Measurements from ENCODE around the gene CNPY1.
A peak's percentile ranks its signal among the peaks of the same experiment; 100 is the strongest.
"Not testable (repeated sequence)": the region's sequence is repeated elsewhere in the genome, so short reads cannot be mapped to it uniquely, and the experiment has no call there.

Gene CNPY1

GRCh38 chr7:155521007-155521742 lies 25.2 kb downstream of the CNPY1 start:
- H3K9me3 Mint-ChIP-seq = no peaks in the 10 kb centered on the region
- H3K27me3 Mint-ChIP-seq = peaks cover 25% of the 10 kb centered on the region
- H3K27ac Mint-ChIP-seq = no peak overlapping the region
- no peaks in the 10 kb centered on the region for H3K4me1 Mint-ChIP-seq
- H3K36me3 Mint-ChIP-seq (ENCODE audit: low read depth) = no peaks in the 10 kb centered on the region
- H3K4me3 Mint-ChIP-seq = no peak overlapping the region
- ATAC-seq = no peak
- DNase-seq = no peak

GRCh38 chr7:155520114-155520513 lies 26.2 kb downstream of the CNPY1 start:
- no peak overlapping the region for H3K27ac Mint-ChIP-seq
- peaks cover 30% of the 10 kb centered on the region for H3K27me3 Mint-ChIP-seq
- ATAC-seq (no peak), DNase-seq (no peak)
- H3K9me3 Mint-ChIP-seq = no peaks in the 10 kb centered on the region
- H3K4me3 Mint-ChIP-seq = no peak overlapping the region
- no peaks in the 10 kb centered on the region for H3K36me3 Mint-ChIP-seq (ENCODE audit: low read depth)
- no peaks in the 10 kb centered on the region for H3K4me1 Mint-ChIP-seq

- ATAC-seq; DNase-seq; H3K4me1 Mint-ChIP-seq; H3K27ac Mint-ChIP-seq; H3K9me3 Mint-ChIP-seq; H3K36me3 Mint-ChIP-seq (ENCODE audit: low read depth); H3K4me3 Mint-ChIP-seq: not testable (repeated sequence)
- peaks cover 32% of the 10 kb centered on the region for H3K27me3 Mint-ChIP-seq
Measured at GRCh38 chr7:155519358-155519757, 27.0 kb downstream of the CNPY1 start.

GRCh38 chr7:155518633-155519032 lies 27.7 kb downstream of the CNPY1 start:
- Mint-ChIP-seq H3K27ac (no peak overlapping the region), H3K36me3 (ENCODE audit: low read depth) (no peaks in the 10 kb centered on the region), H3K27me3 (peaks cover 35% of the 10 kb centered on the region), H3K4me1 (no peaks in the 10 kb centered on the region), H3K9me3 (no peaks in the 10 kb centered on the region), H3K4me3 (no peak overlapping the region)
- ATAC-seq (no peak), DNase-seq (no peak)

GRCh38 chr7:155517969-155518368 lies 28.4 kb downstream of the CNPY1 start:
- Mint-ChIP-seq H3K27ac (no peak overlapping the region), H3K4me3 (no peak overlapping the region), H3K4me1 (no peaks in the 10 kb centered on the region), H3K9me3 (no peaks in the 10 kb centered on the region), H3K36me3 (ENCODE audit: low read depth) (no peaks in the 10 kb centered on the region), H3K27me3 (peaks cover 35% of the 10 kb centered on the region)
- no peak for ATAC-seq
- DNase-seq = no peak

GRCh38 chr7:155517452-155517851 lies 28.9 kb downstream of the CNPY1 start:
- no peaks in the 10 kb centered on the region for H3K9me3 Mint-ChIP-seq

GRCh38 chr7:155516466-155516865 lies 29.9 kb downstream of the CNPY1 start:
- H3K4me3 Mint-ChIP-seq = no peak overlapping the region
- no peaks in the 10 kb centered on the region for H3K36me3 Mint-ChIP-seq (ENCODE audit: low read depth)
- peaks cover 44% of the 10 kb centered on the region for H3K27me3 Mint-ChIP-seq
- ATAC-seq = no peak
- H3K9me3 Mint-ChIP-seq = no peaks in the 10 kb centered on the region
- DNase-seq = no peak
- no peaks in the 10 kb centered on the region for H3K4me1 Mint-ChIP-seq
- no peak overlapping the region for H3K27ac Mint-ChIP-seq

More at GRCh38 chr7:155517452-155517851, 28.9 kb downstream of the CNPY1 start:
- Mint-ChIP-seq H3K27ac (no peak overlapping the region), H3K36me3 (ENCODE audit: low read depth) (no peaks in the 10 kb centered on the region), H3K4me3 (no peak overlapping the region), H3K4me1 (no peaks in the 10 kb centered on the region), H3K27me3 (peaks cover 38% of the 10 kb centered on the region)
- ATAC-seq (no peak), DNase-seq (no peak)

- H3K27me3 Mint-ChIP-seq = peaks cover 52% of the 10 kb centered on the region
- peaks cover under 1% of the 10 kb centered on the region for H3K4me1 Mint-ChIP-seq
- DNase-seq = no peak
- no peak overlapping the region for H3K4me3 Mint-ChIP-seq
- ATAC-seq = no peak
- no peaks in the 10 kb centered on the region for H3K36me3 Mint-ChIP-seq (ENCODE audit: low read depth)
- H3K27ac Mint-ChIP-seq = no peak overlapping the region
- H3K9me3 Mint-ChIP-seq = no peaks in the 10 kb centered on the region
Measured at GRCh38 chr7:155515318-155515717, 31.0 kb downstream of the CNPY1 start.

- Mint-ChIP-seq H3K27me3 (peaks cover 58% of the 10 kb centered on the region), H3K36me3 (ENCODE audit: low read depth) (no peaks in the 10 kb centered on the region), H3K4me3 (no peak overlapping the region), H3K4me1 (peaks cover 6% of the 10 kb centered on the region), H3K9me3 (no peaks in the 10 kb centered on the region), H3K27ac (no peak overlapping the region)
- ATAC-seq (no peak), DNase-seq (no peak)
Measured at GRCh38 chr7:155514296-155514695, 32.1 kb downstream of the CNPY1 start.

- DNase-seq = no peak
- peaks cover 11% of the 10 kb centered on the region for H3K4me1 Mint-ChIP-seq
- ATAC-seq = no peak
- no peak overlapping the region for H3K27ac Mint-ChIP-seq
- no peaks in the 10 kb centered on the region for H3K9me3 Mint-ChIP-seq
- H3K27me3 Mint-ChIP-seq = peaks cover 64% of the 10 kb centered on the region
- H3K4me3 Mint-ChIP-seq = no peak overlapping the region
- no peaks in the 10 kb centered on the region for H3K36me3 Mint-ChIP-seq (ENCODE audit: low read depth)
Measured at GRCh38 chr7:155513543-155514285, 32.6 kb downstream of the CNPY1 start.

GRCh38 chr7:155512246-155512887 lies 34.0 kb downstream of the CNPY1 start:
- no peak overlapping the region for H3K4me3 Mint-ChIP-seq

GRCh38 chr7:155511702-155511996 lies 34.7 kb downstream of the CNPY1 start:
- Mint-ChIP-seq H3K27ac (no peak overlapping the region), H3K27me3 (peaks cover 76% of the 10 kb centered on the region), H3K4me1 (peaks cover 11% of the 10 kb centered on the region), H3K4me3 (no peak overlapping the region), H3K9me3 (no peaks in the 10 kb centered on the region), H3K36me3 (ENCODE audit: low read depth) (no peaks in the 10 kb centered on the region)
- ATAC-seq = no peak
- no peak for DNase-seq

More at GRCh38 chr7:155512246-155512887, 34.0 kb downstream of the CNPY1 start:
- Mint-ChIP-seq H3K27me3 (peaks cover 72% of the 10 kb centered on the region), H3K4me1 (peaks cover 11% of the 10 kb centered on the region), H3K9me3 (no peaks in the 10 kb centered on the region), H3K36me3 (ENCODE audit: low read depth) (no peaks in the 10 kb centered on the region), H3K27ac (no peak overlapping the region)
- no peak for DNase-seq
- no peak for ATAC-seq

GRCh38 chr7:155510975-155511701 lies 35.2 kb downstream of the CNPY1 start:
- no peak for DNase-seq
- no peak for ATAC-seq
- Mint-ChIP-seq H3K27ac (no peak overlapping the region), H3K9me3 (no peaks in the 10 kb centered on the region), H3K36me3 (ENCODE audit: low read depth) (no peaks in the 10 kb centered on the region), H3K4me1 (peaks cover 11% of the 10 kb centered on the region), H3K27me3 (peaks cover 77% of the 10 kb centered on the region), H3K4me3 (no peak overlapping the region)

GRCh38 chr7:155509725-155510551 lies 36.4 kb downstream of the CNPY1 start:
- no peaks in the 10 kb centered on the region for H3K36me3 Mint-ChIP-seq (ENCODE audit: low read depth)
- ATAC-seq (no peak), DNase-seq (no peak)
- H3K4me1 Mint-ChIP-seq = peaks cover 11% of the 10 kb centered on the region
- peak overlapping the region; percentile 53 for H3K4me3 Mint-ChIP-seq
- peaks cover 81% of the 10 kb centered on the region for H3K27me3 Mint-ChIP-seq
- no peaks in the 10 kb centered on the region for H3K9me3 Mint-ChIP-seq
- H3K27ac Mint-ChIP-seq = no peak overlapping the region
